ENCODE data around the gene FOXC1.

FOXC1 gene

DNA sequence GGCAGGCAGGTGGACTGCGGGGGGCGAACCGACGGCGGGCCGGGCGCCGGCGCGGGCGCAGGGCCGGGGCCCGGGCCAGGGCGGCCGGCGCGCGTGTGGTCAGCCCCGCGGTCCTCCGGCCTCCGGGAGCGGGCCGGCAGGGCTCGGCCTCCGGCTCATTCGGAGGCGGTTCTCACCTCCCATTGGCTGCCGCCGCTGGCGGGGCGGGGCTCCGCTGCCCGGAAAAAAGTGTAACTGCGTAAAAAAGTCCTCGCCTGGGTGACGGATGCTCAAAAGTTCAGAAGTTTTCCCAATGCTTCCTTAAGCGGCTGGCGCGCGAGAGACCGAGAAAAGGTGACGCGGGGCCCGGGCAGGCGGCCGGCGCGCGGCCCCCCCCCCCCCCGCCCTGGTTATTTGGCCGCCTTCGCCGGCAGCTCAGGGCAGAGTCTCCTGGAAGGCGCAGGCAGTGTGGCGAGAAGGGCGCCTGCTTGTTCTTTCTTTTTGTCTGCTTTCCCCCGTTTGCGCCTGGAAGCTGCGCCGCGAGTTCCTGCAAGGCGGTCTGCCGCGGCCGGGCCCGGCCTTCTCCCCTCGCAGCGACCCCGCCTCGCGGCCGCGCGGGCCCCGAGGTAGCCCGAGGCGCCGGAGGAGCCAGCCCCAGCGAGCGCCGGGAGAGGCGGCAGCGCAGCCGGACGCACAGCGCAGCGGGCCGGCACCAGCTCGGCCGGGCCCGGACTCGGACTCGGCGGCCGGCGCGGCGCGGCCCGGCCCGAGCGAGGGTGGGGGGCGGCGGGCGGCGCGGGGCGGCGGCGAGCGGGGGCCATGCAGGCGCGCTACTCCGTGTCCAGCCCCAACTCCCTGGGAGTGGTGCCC lies at the start of gene FOXC1:
Gene FOXC1 (plus strand): TSS at position 268 of the 849 bp plus-strand sequence. CDS start 531 bp downstream, at position 799.
- DNase-seq (ENCODE audit: low read depth, low spot score) = no peak

GRCh38 chr6:1560281-1561058 lies 49.2 kb upstream of the FOXC1 start:
- DNase-seq (ENCODE audit: low read depth, low spot score) = no peak

DNA sequence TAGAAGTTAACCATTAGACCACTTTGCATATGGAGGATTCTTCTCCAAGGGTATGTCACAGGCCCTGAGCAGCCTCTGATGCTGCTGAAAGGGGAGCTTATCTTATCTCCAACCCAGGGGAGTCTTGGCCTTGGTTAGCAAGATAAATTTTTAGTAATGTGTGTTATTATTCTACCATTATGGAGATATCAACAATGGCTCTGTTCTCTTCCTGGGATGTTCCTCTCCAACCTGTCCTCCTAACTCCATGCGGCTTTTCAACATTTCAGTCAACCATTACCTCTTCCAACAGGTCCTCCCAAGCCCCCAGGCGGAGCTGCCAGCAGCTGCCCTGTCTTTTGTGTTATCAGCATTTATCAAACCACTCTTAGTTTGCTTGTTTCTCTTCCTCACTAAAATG lies 48.4 kb upstream of the FOXC1 start:
- no peak for DNase-seq (ENCODE audit: low read depth, low spot score)

DNA sequence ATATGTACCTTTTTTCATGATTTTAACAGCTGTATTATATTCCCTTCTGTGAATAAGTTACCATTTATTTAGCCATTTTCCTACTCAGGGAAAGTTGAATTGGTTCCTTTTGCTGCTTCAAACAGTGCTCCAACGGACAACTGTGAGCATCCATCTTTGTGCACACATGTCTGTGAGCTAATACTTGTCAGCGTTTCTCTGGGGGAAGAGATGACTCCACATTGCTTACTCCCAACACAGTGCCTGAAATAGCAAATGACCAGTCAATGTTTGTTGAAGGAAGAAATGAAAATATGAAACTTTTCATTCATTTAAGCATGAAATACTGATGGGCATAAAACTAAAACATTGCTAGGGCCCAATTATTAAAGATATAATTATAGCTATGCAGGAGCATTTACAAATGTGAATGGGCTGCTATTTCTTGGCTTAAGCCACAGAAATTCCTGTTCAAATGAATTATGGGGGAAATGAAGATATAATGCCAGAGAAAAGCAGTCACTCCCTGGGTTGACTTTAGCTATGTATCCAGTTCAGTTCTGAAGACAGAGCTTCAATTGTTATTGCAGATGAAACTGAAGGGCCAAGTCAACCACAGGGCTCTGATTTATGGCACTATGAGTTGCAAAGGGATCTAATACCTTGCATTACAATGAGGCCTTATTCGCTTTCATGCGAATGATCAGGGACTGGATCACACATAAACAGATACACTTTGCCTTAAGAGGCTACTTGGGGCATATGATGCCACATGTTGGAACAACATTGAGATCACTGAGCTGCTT lies 47.4 kb upstream of the FOXC1 start:
- no peak for DNase-seq (ENCODE audit: low read depth, low spot score)

- DNase-seq (ENCODE audit: low read depth, low spot score) = no peak
Measured at GRCh38 chr6:1569377-1569776, 40.3 kb upstream of the FOXC1 start.

DNA sequence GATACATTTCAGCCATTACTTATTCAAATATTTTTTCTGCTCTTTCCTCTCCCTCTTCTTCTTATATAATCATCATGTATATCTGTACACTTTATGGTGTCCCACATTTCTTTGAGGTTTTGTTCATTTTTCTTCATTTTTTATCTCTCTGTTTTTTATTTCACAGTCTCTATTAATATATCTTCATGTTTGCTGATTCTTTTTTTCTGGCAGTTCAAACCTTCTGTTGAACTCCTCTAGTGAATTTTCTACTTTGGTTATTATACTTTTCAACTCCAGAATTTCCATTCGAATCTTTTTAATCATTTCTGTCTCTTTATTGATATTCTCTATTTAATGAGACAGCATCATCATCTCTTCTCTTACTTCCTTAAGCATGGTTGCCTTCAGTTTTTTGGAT lies 38.9 kb upstream of the FOXC1 start:
- DNase-seq (ENCODE audit: low read depth, low spot score) = no peak

DNA sequence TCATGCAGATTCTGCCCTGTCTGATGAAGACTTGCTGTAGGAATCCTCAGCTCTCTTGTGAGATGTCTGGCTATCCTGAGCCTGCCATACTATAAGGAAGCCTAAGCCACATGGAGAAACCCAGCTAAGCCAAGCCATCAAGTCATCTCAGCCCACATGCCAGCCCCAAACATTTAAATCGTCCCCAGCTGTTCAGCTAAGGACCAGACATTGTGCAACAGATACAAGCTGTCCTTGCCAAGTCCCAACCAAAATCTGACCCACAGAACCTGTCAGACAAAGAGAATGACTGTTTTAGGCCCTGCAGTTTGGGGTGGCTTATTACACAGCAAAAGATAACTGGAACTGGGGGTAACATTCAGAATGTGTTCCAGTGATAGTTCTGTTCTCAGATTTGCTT lies 36.8 kb upstream of the FOXC1 start:
- no peak for DNase-seq (ENCODE audit: low read depth, low spot score)

GRCh38 chr6:1574083-1574761 lies 35.5 kb upstream of the FOXC1 start:
- no peak for DNase-seq (ENCODE audit: low read depth, low spot score)

DNA sequence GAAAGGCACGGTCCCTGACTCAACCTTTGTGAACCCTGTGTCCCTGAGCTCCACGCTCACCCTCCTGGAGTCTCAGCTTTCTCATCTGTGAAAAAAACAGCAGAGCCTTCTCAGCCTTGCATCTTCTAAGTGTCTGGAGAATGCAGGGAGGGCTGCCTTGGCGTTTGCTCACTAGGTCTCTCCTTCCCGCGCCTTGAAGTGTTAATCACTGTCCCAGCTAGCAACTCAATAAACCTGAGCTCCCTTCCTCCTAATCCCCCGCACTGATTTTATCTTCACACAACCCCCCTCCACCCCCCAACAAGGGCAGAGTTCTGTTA lies 34.9 kb upstream of the FOXC1 start:
- DNase-seq (ENCODE audit: low read depth, low spot score) = no peak

DNA sequence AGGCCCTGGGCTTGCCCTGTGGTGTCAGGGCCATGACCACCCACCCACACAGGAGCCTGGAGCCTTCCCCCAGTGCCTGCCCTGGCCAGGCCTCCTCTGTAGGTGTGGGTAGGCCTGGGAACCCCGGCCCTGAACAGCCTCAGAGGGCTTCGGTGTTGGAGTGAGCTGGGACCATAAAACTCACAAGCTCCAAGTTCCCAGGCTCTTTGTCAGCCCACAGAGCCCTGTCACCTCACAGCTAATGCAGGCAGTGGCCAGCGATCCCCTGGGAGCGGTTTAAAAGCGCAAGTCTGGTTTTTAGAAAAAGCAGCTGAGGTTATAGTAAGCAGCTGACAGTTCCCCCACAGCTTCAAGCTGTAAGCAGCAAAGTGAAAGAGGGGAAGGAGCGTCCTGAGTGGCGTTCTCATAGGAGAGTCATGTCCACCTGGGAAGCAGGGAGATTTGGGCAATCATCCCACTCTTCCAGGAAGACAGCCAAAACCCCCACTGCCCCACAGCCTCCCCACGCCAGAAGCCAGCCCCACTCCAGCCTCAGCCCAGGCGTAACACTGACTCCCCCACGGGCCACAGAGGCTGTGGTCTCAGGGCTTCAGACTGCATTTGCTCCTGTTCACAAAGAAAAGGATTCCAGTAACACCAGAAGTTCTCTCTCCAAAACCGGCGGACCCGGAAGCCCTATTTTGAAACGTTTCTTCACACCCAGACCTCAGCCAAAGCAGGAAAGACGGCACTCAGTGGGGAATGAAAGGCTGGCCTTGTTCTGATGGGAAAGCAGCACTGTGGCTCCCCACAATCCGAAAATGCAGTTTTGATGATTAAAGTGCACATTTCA lies 34.3 kb upstream of the FOXC1 start:
- no peak for DNase-seq (ENCODE audit: low read depth, low spot score)

- DNase-seq (ENCODE audit: low read depth, low spot score) = no peak
Measured at GRCh38 chr6:1576166-1576565, 33.5 kb upstream of the FOXC1 start.

DNA sequence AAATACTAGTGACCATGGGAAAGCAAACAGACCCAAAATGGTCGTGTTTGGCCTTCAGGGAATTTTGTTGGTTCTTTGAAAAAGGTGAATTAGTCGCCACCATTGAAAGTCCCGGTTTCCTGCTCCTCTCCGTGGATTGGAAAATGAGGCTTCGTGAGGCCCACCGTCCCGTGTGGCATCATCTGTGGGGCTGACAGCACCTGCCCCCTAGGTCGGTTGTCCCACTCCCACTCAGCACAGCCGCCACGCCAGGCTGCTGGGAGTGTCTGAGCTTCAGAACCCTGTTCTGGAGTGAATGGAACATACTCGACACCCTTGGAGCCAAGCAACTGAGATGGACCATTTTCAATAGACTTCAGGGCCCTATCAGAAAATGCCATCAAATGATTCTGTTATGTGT lies 33.0 kb upstream of the FOXC1 start:
- DNase-seq (ENCODE audit: low read depth, low spot score) = no peak

- DNase-seq (ENCODE audit: low read depth, low spot score) = no peak
Measured at GRCh38 chr6:1577146-1577680, 32.5 kb upstream of the FOXC1 start.

- DNase-seq (ENCODE audit: low read depth, low spot score) = no peak
Measured at GRCh38 chr6:1577896-1578745, 31.6 kb upstream of the FOXC1 start.

- DNase-seq (ENCODE audit: low read depth, low spot score) = no peak
Measured at GRCh38 chr6:1579096-1579495, 30.6 kb upstream of the FOXC1 start.

GRCh38 chr6:1580109-1580508 lies 29.6 kb upstream of the FOXC1 start:
- no peak for DNase-seq (ENCODE audit: low read depth, low spot score)

GRCh38 chr6:1580585-1580984 lies 29.1 kb upstream of the FOXC1 start:
- no peak for DNase-seq (ENCODE audit: low read depth, low spot score)

DNA sequence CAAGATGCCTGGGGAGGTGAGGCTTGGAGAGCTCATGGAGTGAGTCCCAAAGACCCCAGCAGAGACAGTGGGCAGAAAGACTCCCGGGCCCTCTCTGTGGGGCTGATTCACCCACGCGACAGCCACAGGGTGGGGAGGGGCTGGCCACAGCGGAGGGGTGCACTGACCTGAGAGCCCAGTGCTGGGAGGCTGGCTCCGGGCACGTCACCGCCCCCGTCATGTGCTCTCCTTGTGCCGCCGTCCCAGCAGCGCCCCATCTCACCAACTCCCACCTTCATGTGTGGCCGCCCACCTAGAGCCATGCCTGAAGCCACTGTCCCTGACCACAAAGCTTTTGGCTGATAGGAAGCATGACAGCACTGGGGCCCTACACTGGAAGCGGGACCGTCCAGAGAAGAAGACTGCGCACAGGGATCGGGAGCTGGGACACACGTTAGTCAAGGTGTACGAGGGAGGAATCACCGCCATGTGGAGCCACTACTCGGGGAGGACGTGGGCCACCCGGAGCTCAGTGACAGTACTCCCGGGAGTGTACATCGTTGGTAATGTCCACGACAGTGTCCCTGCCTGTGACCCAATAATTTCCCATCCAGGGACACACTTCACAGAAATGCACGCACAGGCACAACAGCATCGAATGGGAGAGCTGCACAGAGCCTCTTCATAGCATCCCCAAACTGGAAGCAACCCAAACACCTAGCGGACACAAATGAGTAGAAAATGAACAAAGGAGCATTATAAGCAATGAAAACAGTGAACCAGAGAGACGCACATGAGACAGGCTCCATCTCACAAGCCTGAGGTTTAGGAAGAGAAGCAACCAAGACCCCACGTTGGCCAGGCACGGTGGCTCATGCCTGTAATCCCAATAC lies 28.4 kb upstream of the FOXC1 start:
- no peak for DNase-seq (ENCODE audit: low read depth, low spot score)

GRCh38 chr6:1584146-1584545 lies 25.6 kb upstream of the FOXC1 start:
- no peak for DNase-seq (ENCODE audit: low read depth, low spot score)

Data from iPS DF 19.7 (cell line).